ENCODE measurements around the gene HP1BP3.
"Not testable (repeated sequence)": the region's sequence is repeated elsewhere in the genome, so short reads cannot be mapped to it uniquely, and the experiment has no call there.

The HP1BP3 gene

GRCh38 chr1:20719261-20719660 is 67.8 kb downstream of the HP1BP3 start:
- Histone ChIP-seq H3K36me3 (ENCODE audit: control insufficient read depth in 4 of 4, insufficient read depth in 4 of 4, low read length in 3 of 4) (no peaks in the 10 kb centered on the region), H3K4me3 (ENCODE audit: control insufficient read depth in 1 of 7, extremely low read depth in 1 of 7, insufficient read depth in 4 of 7, low read depth in 2 of 7, low read length in 6 of 7) (no peak overlapping the region), H3K9me3 (ENCODE audit: control extremely low read depth in 1 of 5, control insufficient read depth in 4 of 5, insufficient read depth in 2 of 5, low read depth in 1 of 5, low read length in 4 of 5) (no peaks in the 10 kb centered on the region), H3K27me3 (replicated peaks in 2 of 5; ENCODE audit: control insufficient read depth in 4 of 5, insufficient read depth in 5 of 5, low read length in 4 of 5) (peaks cover 5 to 49% (median 26%) of the 10 kb centered on the region in 5 experiments), H3K27ac (ENCODE audit: insufficient read depth in 1 of 2, low read depth in 1 of 2, low read length in 2 of 2, poor library complexity in 1 of 2, severe bottlenecking in 2 of 2) (no peak overlapping the region), H3K4me1 (ENCODE audit: control extremely low read depth in 1 of 4, control insufficient read depth in 4 of 4, insufficient read depth in 4 of 4, low read length in 3 of 4) (peaks cover 0 to 10% (median 9%) of the 10 kb centered on the region in 4 experiments)
- POLR2A ChIA-PET = interaction anchor here (1.2 kb wide), 1 partner anchor 11 kb away, joined by 4 read pairs; no protein-coding TSS in a partner anchor
- 85% methylated on average over 8 of the region's 8 CpGs for WGBS (ENCODE audit: insufficient coverage)
- DNase-seq = no peak
- CTCF ChIA-PET = interaction anchor here (2.0 to 2.5 kb wide), 2 partner anchors 8 to 21 kb away, joined by 11 to 14 read pairs; no protein-coding TSS in a partner anchor

GRCh38 chr1:20718343-20718882 is 68.7 kb downstream of the HP1BP3 start:
- POLR2A ChIA-PET = interaction anchor here (0.5 to 0.8 kb wide), 2 partner anchors 8 to 11 kb away, joined by 3 read pairs; no protein-coding TSS in a partner anchor
- not testable (repeated sequence) for H3K27ac ChIP-seq (ENCODE audit: insufficient read depth in 1 of 2, low read depth in 1 of 2, low read length in 2 of 2, poor library complexity in 1 of 2, severe bottlenecking in 2 of 2); H3K9me3 ChIP-seq (ENCODE audit: control extremely low read depth in 1 of 5, control insufficient read depth in 4 of 5, insufficient read depth in 2 of 5, low read depth in 1 of 5, low read length in 4 of 5); H3K4me1 ChIP-seq (ENCODE audit: control extremely low read depth in 1 of 4, control insufficient read depth in 4 of 4, insufficient read depth in 4 of 4, low read length in 3 of 4); DNase-seq; H3K36me3 ChIP-seq (ENCODE audit: control insufficient read depth in 4 of 4, insufficient read depth in 4 of 4, low read length in 3 of 4)
- H3K4me3 ChIP-seq (ENCODE audit: control insufficient read depth in 1 of 7, extremely low read depth in 1 of 7, insufficient read depth in 4 of 7, low read depth in 2 of 7, low read length in 6 of 7) = peak overlapping the region in 5 of 7 experiments; percentile 3 to 59 (median 37)
- CTCF ChIA-PET = interaction anchor here (0.8 to 2.5 kb wide), 3 partner anchors 9 to 20 kb away, joined by 3 to 14 read pairs (median 11); no protein-coding TSS in a partner anchor
- 65% methylated on average over 12 of the region's 17 CpGs for WGBS (ENCODE audit: insufficient coverage)
- peaks cover 5 to 49% (median 26%) of the 10 kb centered on the region in 5 experiments for H3K27me3 ChIP-seq (replicated peaks in 2 of 5; ENCODE audit: control insufficient read depth in 4 of 5, insufficient read depth in 5 of 5, low read length in 4 of 5)

DNA sequence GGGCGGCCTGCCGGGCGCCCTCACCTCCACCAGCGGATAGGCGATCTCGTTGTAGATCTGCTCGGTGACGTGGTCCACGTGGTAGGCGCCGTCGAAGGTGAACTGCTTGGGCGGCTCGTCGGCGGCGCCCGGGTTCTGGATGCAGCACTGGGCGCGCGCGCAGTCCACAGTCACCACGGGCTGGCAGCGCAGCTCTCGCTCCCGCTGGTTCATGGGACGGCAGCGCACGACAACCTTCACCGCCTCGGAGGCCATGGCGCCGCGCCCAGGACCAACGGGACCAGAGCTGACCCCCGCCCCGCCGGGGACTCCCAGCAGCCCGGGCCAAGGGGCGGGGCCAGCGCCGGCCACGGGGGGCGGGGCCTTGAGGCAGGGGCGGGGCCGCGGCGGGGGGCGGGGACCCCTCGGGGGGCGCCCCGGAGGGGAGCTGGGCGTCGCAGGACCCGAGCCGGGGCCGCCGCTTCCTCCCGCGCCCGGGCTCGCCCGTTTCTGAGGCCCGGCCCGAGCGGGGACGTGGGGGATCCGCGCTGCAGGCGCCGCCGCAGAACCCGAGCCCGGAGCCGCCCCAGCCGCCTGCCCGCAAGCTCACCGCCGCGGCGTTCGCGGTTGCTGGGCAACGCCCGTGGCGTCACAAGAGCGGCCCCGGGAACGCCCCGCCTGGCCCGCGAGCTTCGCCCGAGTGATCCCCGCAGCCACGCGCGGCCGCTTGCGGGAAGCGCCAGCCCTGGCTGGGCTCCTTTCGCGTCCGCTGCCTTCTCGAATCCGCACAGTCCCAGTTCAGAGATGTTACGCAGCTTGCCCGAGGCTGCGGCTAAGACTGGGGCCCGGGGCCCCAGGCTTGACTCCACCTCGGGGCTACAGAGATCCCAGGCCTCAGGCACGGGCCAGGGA is 69.4 kb downstream of the HP1BP3 start, which contains the start of gene KIF17:
KIF17 (minus strand) TSS at position 556 of the 891 bp plus-strand sequence; CDS start at position 255, 301 bp downstream.
- Histone ChIP-seq H3K27me3 (replicated peaks in 2 of 5; ENCODE audit: control insufficient read depth in 4 of 5, insufficient read depth in 5 of 5, low read length in 4 of 5) (peaks cover 5 to 49% (median 26%) of the 10 kb centered on the region in 5 experiments), H3K9me3 (ENCODE audit: control extremely low read depth in 1 of 5, control insufficient read depth in 4 of 5, insufficient read depth in 2 of 5, low read depth in 1 of 5, low read length in 4 of 5) (no peaks in the 10 kb centered on the region), H3K4me3 (ENCODE audit: control insufficient read depth in 1 of 7, extremely low read depth in 1 of 7, insufficient read depth in 4 of 7, low read depth in 2 of 7, low read length in 6 of 7) (peak within 1 kb of the TSS in 6 of 7 experiments; percentile 3 to 66 (median 49)), H3K27ac (ENCODE audit: insufficient read depth in 1 of 2, low read depth in 1 of 2, low read length in 2 of 2, poor library complexity in 1 of 2, severe bottlenecking in 2 of 2) (no peak within 1 kb of the TSS), H3K4me1 (ENCODE audit: control extremely low read depth in 1 of 4, control insufficient read depth in 4 of 4, insufficient read depth in 4 of 4, low read length in 3 of 4) (peaks cover 0 to 10% (median 9%) of the 10 kb centered on the region in 4 experiments), H3K36me3 (ENCODE audit: control insufficient read depth in 4 of 4, insufficient read depth in 4 of 4, low read length in 3 of 4) (no peaks in the 10 kb centered on the region)
- peak; percentile 83 to 88 (median 85) for DNase-seq
- ChIA-PET POLR2A (interaction anchor here (0.5 to 0.8 kb wide), 2 partner anchors 9 to 12 kb away, joined by 3 read pairs; no protein-coding TSS in a partner anchor), CTCF (interaction anchor here (0.8 to 2.5 kb wide), 3 partner anchors 10 to 20 kb away, joined by 3 to 14 read pairs (median 11); no protein-coding TSS in a partner anchor)
- 1% methylated on average over 85 of the region's 112 CpGs for WGBS (ENCODE audit: insufficient coverage)

- DNase-seq = no peak
- Histone ChIP-seq H3K36me3 (ENCODE audit: control insufficient read depth in 4 of 4, insufficient read depth in 4 of 4, low read length in 3 of 4) (no peaks in the 10 kb centered on the region), H3K27me3 (replicated peaks in 2 of 5; ENCODE audit: control insufficient read depth in 4 of 5, insufficient read depth in 5 of 5, low read length in 4 of 5) (peaks cover 5 to 49% (median 26%) of the 10 kb centered on the region in 5 experiments), H3K27ac (ENCODE audit: insufficient read depth in 1 of 2, low read depth in 1 of 2, low read length in 2 of 2, poor library complexity in 1 of 2, severe bottlenecking in 2 of 2) (no peak overlapping the region), H3K4me3 (ENCODE audit: control insufficient read depth in 1 of 7, extremely low read depth in 1 of 7, insufficient read depth in 4 of 7, low read depth in 2 of 7, low read length in 6 of 7) (no peak overlapping the region), H3K9me3 (ENCODE audit: control extremely low read depth in 1 of 5, control insufficient read depth in 4 of 5, insufficient read depth in 2 of 5, low read depth in 1 of 5, low read length in 4 of 5) (no peaks in the 10 kb centered on the region), H3K4me1 (ENCODE audit: control extremely low read depth in 1 of 4, control insufficient read depth in 4 of 4, insufficient read depth in 4 of 4, low read length in 3 of 4) (peaks cover 0 to 10% (median 9%) of the 10 kb centered on the region in 4 experiments)
- CTCF ChIA-PET = interaction anchor here (0.9 to 1.4 kb wide), 3 partner anchors 11 to 24 kb away, joined by 3 to 5 read pairs (median 3); no protein-coding TSS in a partner anchor
- 87% methylated on average over 6 of the region's 13 CpGs for WGBS (ENCODE audit: insufficient coverage)
- POLR2A ChIA-PET = no interaction called here
Measured at GRCh38 chr1:20716232-20716631, 70.9 kb downstream of the HP1BP3 start.

DNA sequence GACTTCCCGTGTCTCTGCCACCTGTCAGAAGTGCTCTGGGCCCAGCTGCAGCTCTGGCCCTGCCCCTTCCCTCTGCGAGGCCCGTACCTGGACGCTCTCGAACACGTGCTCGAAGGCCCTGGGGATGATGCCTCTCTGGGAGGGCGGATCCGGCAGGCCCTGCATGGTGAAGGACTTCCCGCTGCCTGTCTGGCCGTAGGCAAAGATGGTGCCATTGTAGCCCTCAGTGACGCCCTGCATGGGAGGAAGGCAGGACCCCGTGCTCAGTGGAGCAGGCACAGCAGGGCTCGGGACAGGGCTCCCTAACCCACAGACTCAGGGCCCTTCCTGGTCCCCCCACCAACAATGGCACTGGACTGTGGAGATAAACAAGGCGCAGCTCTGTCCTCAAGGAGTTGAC is 71.7 kb downstream of the HP1BP3 start:
- H3K36me3 ChIP-seq (ENCODE audit: control insufficient read depth in 4 of 4, insufficient read depth in 4 of 4, low read length in 3 of 4) = no peaks in the 10 kb centered on the region
- H3K9me3 ChIP-seq (ENCODE audit: control extremely low read depth in 1 of 5, control insufficient read depth in 4 of 5, insufficient read depth in 2 of 5, low read depth in 1 of 5, low read length in 4 of 5) = no peaks in the 10 kb centered on the region
- POLR2A ChIA-PET = interaction anchor here (0.6 kb wide), 1 partner anchor 36 kb away, joined by 5 read pairs; no protein-coding TSS in a partner anchor
- H3K4me3 ChIP-seq (ENCODE audit: control insufficient read depth in 1 of 7, extremely low read depth in 1 of 7, insufficient read depth in 4 of 7, low read depth in 2 of 7, low read length in 6 of 7) = no peak overlapping the region
- no peak overlapping the region for H3K27ac ChIP-seq (ENCODE audit: insufficient read depth in 1 of 2, low read depth in 1 of 2, low read length in 2 of 2, poor library complexity in 1 of 2, severe bottlenecking in 2 of 2)
- 88% methylated on average over 11 of the region's 15 CpGs for WGBS (ENCODE audit: insufficient coverage)
- DNase-seq = no peak
- H3K4me1 ChIP-seq (ENCODE audit: control extremely low read depth in 1 of 4, control insufficient read depth in 4 of 4, insufficient read depth in 4 of 4, low read length in 3 of 4) = peaks cover 0 to 10% (median 9%) of the 10 kb centered on the region in 4 experiments
- CTCF ChIA-PET = interaction anchor here (0.9 to 2.6 kb wide), 3 partner anchors 10 to 18 kb away, joined by 3 to 8 read pairs (median 5); no protein-coding TSS in a partner anchor
- peaks cover 5 to 49% (median 26%) of the 10 kb centered on the region in 5 experiments for H3K27me3 ChIP-seq (replicated peaks in 2 of 5; ENCODE audit: control insufficient read depth in 4 of 5, insufficient read depth in 5 of 5, low read length in 4 of 5)

GRCh38 chr1:20713440-20713839 is 73.7 kb downstream of the HP1BP3 start:
- ChIA-PET POLR2A (no interaction called here), CTCF (interaction anchor here (0.7 to 2.6 kb wide), 2 partner anchors 16 to 31 kb away, joined by 3 to 8 read pairs; no protein-coding TSS in a partner anchor)
- WGBS (ENCODE audit: insufficient coverage) = 100% methylated on average over 5 of the region's 6 CpGs

More at GRCh38 chr1:20713440-20713839, 73.7 kb downstream of the HP1BP3 start:
- Histone ChIP-seq H3K4me1 (ENCODE audit: control extremely low read depth in 1 of 4, control insufficient read depth in 4 of 4, insufficient read depth in 4 of 4, low read length in 3 of 4) (peaks cover 0 to 10% (median 9%) of the 10 kb centered on the region in 4 experiments), H3K27ac (ENCODE audit: insufficient read depth in 1 of 2, low read depth in 1 of 2, low read length in 2 of 2, poor library complexity in 1 of 2, severe bottlenecking in 2 of 2) (no peak overlapping the region), H3K9me3 (ENCODE audit: control extremely low read depth in 1 of 5, control insufficient read depth in 4 of 5, insufficient read depth in 2 of 5, low read depth in 1 of 5, low read length in 4 of 5) (no peaks in the 10 kb centered on the region), H3K36me3 (ENCODE audit: control insufficient read depth in 4 of 4, insufficient read depth in 4 of 4, low read length in 3 of 4) (no peaks in the 10 kb centered on the region), H3K27me3 (replicated peaks in 2 of 5; ENCODE audit: control insufficient read depth in 4 of 5, insufficient read depth in 5 of 5, low read length in 4 of 5) (peaks cover 5 to 35% (median 11%) of the 10 kb centered on the region in 5 experiments), H3K4me3 (ENCODE audit: control insufficient read depth in 1 of 7, extremely low read depth in 1 of 7, insufficient read depth in 4 of 7, low read depth in 2 of 7, low read length in 6 of 7) (no peak overlapping the region)
- no peak for DNase-seq

All from common myeloid progenitor, CD34-positive (primary cell).